ENCODE data around the gene GSTA3.
"Not testable (repeated sequence)": the region's sequence is repeated elsewhere in the genome, so short reads cannot be mapped to it uniquely, and the experiment has no call there.

DNA sequence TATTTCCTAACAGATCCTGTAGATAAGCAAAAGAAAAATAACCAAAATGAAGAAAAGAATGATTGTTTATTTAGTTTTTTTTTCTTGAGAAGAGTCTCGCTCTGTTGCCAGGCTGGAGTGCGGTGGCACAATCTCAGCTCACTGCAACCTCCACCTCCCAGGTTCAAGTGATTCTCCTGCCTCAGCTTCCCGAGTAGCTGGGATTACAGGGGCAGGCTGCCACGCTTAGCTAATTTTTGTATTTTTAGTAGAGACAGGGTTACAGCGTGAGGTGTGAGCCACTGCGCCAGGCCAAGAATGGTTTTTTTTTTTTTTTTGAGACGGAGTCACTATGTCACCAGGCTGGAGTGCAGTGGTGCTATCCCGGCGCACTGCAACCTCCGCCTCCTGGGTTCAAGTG is 33.3 kb upstream of the GSTA3 start:
- TF ChIP-seq, protein P1, sequence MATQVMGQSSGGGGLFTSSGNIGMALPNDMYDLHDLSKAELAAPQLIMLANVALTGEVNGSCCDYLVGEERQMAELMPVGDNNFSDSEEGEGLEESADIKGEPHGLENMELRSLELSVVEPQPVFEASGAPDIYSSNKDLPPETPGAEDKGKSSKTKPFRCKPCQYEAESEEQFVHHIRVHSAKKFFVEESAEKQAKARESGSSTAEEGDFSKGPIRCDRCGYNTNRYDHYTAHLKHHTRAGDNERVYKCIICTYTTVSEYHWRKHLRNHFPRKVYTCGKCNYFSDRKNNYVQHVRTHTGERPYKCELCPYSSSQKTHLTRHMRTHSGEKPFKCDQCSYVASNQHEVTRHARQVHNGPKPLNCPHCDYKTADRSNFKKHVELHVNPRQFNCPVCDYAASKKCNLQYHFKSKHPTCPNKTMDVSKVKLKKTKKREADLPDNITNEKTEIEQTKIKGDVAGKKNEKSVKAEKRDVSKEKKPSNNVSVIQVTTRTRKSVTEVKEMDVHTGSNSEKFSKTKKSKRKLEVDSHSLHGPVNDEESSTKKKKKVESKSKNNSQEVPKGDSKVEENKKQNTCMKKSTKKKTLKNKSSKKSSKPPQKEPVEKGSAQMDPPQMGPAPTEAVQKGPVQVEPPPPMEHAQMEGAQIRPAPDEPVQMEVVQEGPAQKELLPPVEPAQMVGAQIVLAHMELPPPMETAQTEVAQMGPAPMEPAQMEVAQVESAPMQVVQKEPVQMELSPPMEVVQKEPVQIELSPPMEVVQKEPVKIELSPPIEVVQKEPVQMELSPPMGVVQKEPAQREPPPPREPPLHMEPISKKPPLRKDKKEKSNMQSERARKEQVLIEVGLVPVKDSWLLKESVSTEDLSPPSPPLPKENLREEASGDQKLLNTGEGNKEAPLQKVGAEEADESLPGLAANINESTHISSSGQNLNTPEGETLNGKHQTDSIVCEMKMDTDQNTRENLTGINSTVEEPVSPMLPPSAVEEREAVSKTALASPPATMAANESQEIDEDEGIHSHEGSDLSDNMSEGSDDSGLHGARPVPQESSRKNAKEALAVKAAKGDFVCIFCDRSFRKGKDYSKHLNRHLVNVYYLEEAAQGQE (IDR thresholded peaks at IDR 0.05; ENCODE audit: insufficient read depth in 1 of 2, low read depth in 2 of 2, low read length in 1 of 2): not testable (repeated sequence)
- TF ChIP-seq, protein P2, sequence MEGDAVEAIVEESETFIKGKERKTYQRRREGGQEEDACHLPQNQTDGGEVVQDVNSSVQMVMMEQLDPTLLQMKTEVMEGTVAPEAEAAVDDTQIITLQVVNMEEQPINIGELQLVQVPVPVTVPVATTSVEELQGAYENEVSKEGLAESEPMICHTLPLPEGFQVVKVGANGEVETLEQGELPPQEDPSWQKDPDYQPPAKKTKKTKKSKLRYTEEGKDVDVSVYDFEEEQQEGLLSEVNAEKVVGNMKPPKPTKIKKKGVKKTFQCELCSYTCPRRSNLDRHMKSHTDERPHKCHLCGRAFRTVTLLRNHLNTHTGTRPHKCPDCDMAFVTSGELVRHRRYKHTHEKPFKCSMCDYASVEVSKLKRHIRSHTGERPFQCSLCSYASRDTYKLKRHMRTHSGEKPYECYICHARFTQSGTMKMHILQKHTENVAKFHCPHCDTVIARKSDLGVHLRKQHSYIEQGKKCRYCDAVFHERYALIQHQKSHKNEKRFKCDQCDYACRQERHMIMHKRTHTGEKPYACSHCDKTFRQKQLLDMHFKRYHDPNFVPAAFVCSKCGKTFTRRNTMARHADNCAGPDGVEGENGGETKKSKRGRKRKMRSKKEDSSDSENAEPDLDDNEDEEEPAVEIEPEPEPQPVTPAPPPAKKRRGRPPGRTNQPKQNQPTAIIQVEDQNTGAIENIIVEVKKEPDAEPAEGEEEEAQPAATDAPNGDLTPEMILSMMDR (IDR thresholded peaks at IDR 0.05): not testable (repeated sequence)
- TF ChIP-seq TCF7L2, POLR2AphosphoS5 (IDR thresholded peaks at IDR 0.05; ENCODE audit: low read depth, low read length): not testable (repeated sequence)
